Skeletal muscle satellite cell (primary cell): ENCODE results near the gene FZD2.
"Not testable (repeated sequence)": the region's sequence is repeated elsewhere in the genome, so short reads cannot be mapped to it uniquely, and the experiment has no call there.

Experiments used
- H3K27me3 ChIP-seq: 2 replicates; pipeline ENCODE4 v1.7.0; 2013; ENCODE audit warnings: low read length; ENCODE audit not compliant: control insufficient read depth, insufficient read depth
- H3K36me3 ChIP-seq: 2 replicates; pipeline ENCODE4 v1.7.0; 2013; ENCODE audit warnings: mild to moderate bottlenecking, control low read depth, low read length; ENCODE audit not compliant: insufficient read depth
- H3K4me1 ChIP-seq: 2 replicates; pipeline ENCODE4 v1.7.0; 2013; ENCODE audit warnings: low read length; ENCODE audit not compliant: control insufficient read depth, insufficient read depth
- H3K4me2 ChIP-seq: 2 replicates; pipeline ENCODE4 v1.7.0; 2013; ENCODE audit warnings: mild to moderate bottlenecking, low read length
- H3K4me3 ChIP-seq: 2 replicates; pipeline ENCODE4 v1.7.0; 2013; ENCODE audit warnings: low read length
- H3K9ac ChIP-seq: 2 replicates; pipeline ENCODE4 v1.7.0; 2013; ENCODE audit warnings: mild to moderate bottlenecking, low read depth, low read length, moderate library complexity
- H3K9me3 ChIP-seq: replicated peaks from 2 replicates; pipeline ENCODE4 v1.7.0; 2013; ENCODE audit warnings: mild to moderate bottlenecking, control low read depth, low read length

The FZD2 gene

DNA sequence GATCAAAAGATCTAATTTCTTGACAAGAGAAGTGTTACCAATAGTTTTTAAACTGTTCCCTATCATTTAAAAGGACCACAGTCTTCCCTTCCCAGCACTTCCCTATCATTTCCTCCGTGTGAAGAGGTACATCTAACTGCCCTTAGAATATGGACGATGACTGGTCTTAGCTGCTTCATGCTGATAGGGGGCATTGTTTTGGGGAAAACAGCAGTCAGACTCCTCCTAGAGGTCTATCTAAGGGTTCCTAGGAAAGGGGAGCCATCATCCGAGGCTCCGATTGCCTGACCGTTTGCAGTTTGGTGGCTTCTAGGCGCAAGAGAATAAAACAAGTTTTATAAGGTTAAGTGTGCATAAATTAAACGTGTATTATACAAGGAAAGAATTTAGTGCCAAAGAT is 7.1 kb downstream of the FZD2 start:
- no peaks in the 10 kb centered on the region for H3K9me3 ChIP-seq
- H3K36me3 ChIP-seq = no peaks in the 10 kb centered on the region
- H3K27me3 ChIP-seq = no peaks in the 10 kb centered on the region
- H3K4me2 ChIP-seq = no peak overlapping the region
- H3K4me3 ChIP-seq = no peak overlapping the region
- H3K9ac ChIP-seq = no peak overlapping the region
- H3K4me1 ChIP-seq = peaks cover 11% of the 10 kb centered on the region

DNA sequence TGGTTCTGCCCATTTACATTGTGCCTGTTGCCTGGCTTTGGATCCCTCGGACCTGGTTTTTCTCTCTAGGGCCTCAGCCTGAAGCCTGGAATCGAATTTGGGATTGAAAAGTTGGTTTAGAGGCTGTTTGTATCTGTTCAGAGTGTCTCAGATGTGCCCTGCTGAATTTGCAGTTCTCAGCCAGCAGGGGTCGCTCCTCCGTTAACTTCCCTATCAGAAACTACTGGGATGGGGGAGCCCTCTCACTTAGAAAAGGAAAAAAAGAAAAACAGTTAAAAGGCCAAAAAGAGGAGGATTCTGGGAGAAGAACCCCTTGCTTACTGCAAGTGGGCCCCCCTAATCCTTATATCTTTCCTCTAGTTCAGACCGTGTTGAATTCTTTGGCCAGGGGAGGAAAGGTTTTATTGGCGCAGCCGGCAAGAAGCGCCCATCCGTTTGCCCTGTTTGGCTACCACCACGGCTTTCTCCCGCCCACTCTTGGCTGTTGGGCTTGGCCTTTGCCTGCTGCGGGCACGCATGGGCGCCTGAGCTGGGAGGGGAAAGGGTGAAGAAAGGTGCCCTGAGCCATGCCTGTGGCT is 8.7 kb downstream of the FZD2 start:
- Histone ChIP-seq H3K9me3 (no peaks in the 10 kb centered on the region), H3K4me1 (no peaks in the 10 kb centered on the region), H3K27me3 (no peaks in the 10 kb centered on the region), H3K36me3 (no peaks in the 10 kb centered on the region), H3K4me3 (no peak overlapping the region), H3K4me2 (no peak overlapping the region), H3K9ac (no peak overlapping the region)

DNA sequence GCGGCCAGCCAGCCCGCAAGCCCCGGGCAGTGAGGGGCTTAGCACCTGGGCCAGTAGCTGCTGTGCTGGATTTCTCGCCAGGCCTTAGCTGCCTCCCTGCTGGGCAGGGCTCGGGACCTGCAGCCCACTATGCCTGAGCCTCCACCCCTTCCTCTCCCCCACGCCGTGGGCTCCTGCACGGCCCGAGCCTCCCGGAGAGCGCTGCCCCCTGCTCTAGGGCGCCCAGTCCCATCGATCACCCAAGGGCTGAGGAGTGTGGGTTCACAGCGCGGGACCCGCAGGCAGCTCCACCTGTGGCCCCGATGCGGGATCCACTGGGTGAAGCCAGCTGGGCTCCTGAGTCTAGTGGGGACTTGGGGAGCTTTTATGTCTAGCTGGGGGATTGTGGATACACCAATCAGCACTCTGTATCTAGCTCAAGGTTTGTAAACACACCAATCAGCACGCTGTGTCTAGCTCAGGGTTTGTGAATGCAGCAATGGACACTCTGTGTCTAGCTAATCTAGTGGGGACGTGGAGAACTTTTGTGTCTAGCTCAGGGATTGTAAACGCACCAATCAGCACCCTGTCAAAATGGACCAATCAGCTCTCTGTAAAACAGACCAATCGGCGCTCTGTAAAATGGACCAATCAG is 11.1 kb downstream of the FZD2 start:
- not testable (repeated sequence) for H3K27me3 ChIP-seq, H3K4me1 ChIP-seq, H3K36me3 ChIP-seq, H3K9me3 ChIP-seq, H3K4me3 ChIP-seq, H3K4me2 ChIP-seq, H3K9ac ChIP-seq

DNA sequence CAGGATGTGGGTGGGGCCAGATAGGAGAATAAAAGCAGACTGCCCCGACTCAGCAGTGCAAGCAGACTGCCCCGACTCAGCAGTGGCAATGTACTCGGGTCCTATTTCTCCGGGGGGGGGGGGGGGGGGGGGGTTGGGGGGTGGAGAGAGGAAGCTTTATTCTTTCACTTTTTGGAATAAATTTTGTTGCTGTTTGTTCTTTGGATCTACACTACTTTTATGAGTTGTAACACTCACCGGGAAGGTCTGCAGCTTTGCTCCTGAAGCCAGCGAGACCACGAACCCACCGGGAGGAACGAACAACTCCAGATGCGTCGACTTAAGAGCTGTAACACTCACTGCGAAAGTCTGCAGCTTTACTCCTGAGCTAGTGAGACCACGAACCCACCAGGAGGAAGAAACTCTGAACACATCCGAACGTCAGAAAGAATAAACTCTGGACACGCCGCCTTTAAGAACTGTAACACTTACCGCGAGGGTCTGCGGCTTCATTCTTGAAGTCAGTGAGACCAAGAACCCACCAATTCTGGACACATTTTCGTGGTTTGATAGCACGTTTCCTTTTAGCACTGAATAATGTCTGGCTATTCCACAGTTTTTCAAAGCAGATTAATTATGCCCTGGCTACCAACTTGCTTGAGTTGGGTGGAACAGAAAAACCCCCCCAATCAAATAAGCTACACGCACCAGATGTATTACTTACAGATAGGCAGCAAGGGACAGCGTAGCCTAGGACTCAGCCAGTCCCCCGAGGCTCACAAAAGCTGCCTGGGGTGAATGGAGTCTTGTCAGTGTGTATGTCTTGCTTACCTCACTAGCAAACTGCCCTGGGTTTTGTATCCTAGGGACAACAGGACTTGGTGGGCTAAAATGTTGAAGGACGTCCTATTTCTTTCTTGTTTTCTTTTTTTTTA is 11.9 kb downstream of the FZD2 start:
- H3K4me2 ChIP-seq = peak overlapping the region; percentile 75
- no peaks in the 10 kb centered on the region for H3K36me3 ChIP-seq
- no peaks in the 10 kb centered on the region for H3K27me3 ChIP-seq
- peak overlapping the region; percentile 57 for H3K4me3 ChIP-seq
- no peaks in the 10 kb centered on the region for H3K9me3 ChIP-seq
- no peak overlapping the region for H3K9ac ChIP-seq
- H3K4me1 ChIP-seq = no peaks in the 10 kb centered on the region

DNA sequence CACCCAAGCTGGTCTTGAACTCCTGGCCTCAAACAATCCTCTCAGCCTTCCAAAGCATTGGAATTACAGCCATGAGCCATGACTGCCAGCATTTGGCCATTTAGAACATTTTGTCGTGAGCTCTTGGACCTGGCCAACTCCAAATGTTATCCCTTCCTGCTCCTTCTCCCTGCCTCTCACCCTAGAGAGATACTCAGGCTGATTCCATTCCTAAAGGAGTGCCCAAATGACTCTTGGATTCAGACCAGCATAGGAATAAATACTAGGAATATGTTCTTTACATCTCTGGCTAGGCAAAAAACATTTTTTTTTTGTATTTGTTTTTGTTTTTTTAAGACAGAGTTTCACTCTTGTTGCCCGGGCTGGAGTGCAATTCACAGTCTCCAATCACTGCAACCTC is 15.5 kb downstream of the FZD2 start:
- Histone ChIP-seq H3K36me3 (no peaks in the 10 kb centered on the region), H3K4me2 (no peak overlapping the region), H3K9me3 (no peaks in the 10 kb centered on the region), H3K4me1 (no peaks in the 10 kb centered on the region), H3K9ac (no peak overlapping the region), H3K27me3 (peaks cover 2% of the 10 kb centered on the region), H3K4me3 (no peak overlapping the region)

DNA sequence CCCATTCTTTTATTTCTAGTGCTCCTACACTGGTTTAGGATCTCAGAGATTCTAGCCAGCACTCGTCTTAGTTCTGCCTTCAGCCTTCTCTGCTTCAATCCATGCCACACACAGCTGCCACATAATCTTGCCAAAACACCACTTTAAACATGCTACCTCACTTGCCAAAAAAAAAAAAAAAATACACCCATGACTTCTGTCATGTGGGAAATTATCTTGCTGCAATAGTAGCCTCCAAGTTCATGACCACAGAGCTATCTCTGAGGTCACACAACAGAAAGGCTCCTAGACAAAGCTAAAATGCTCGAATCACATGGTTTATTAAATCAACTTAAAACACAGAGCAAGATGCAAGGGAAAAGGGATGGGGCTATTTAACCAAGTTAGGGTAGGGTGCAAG is 18.1 kb downstream of the FZD2 start:
- Histone ChIP-seq H3K4me1 (no peaks in the 10 kb centered on the region), H3K36me3 (no peaks in the 10 kb centered on the region), H3K4me3 (no peak overlapping the region), H3K27me3 (peaks cover 8% of the 10 kb centered on the region), H3K9me3 (no peaks in the 10 kb centered on the region), H3K4me2 (no peak overlapping the region), H3K9ac (no peak overlapping the region)

DNA sequence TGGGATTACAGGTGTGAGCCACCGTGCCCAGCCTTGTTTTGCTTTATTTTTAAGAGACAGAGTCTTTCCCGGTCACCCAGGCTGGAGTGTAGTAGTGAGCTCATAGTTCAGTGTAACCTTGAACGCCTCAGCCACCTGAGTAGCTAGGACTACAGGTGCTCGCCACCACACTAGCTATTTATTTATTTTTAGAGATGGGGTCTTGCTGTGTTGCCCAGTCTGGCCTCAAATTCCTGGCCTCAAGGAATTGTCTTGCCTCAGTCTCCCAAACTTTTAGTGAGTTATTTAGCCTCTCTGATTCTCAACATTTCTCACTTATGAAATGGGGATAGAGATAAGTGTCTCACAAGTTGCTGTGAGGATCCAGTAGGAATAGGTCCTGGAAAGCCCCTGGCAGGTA is 21.7 kb downstream of the FZD2 start:
- no peaks in the 10 kb centered on the region for H3K36me3 ChIP-seq
- no peak overlapping the region for H3K9ac ChIP-seq

DNA sequence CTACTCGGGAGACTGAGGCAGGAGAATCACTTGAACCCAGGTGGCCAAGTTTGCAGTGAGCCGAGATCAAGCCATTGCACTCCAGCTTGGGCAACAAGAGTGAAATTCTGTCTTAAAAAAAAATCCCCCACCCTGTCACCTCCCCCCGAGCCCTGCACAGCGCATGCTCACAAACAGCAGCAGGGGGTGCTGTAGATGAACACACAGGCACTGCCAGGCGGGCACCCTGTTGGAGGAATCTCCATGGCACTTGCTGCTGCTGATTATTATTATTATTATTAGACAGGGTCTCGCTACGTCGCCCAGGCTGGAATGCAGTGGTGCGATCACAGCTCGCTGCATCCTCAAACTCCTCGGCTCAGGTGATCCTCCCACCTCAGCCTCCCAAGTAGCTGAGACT is 24.6 kb downstream of the FZD2 start:
- H3K9me3 ChIP-seq = no peaks in the 10 kb centered on the region
- no peaks in the 10 kb centered on the region for H3K36me3 ChIP-seq
- H3K4me3 ChIP-seq = no peak overlapping the region
- peaks cover 12% of the 10 kb centered on the region for H3K27me3 ChIP-seq
- no peaks in the 10 kb centered on the region for H3K4me1 ChIP-seq
- H3K4me2 ChIP-seq = no peak overlapping the region
- no peak overlapping the region for H3K9ac ChIP-seq

More for the DNA sequence above, 21.7 kb downstream of the FZD2 start:
- no peak overlapping the region for H3K4me2 ChIP-seq
- no peak overlapping the region for H3K4me3 ChIP-seq
- no peaks in the 10 kb centered on the region for H3K9me3 ChIP-seq
- H3K4me1 ChIP-seq = no peaks in the 10 kb centered on the region
- peaks cover 12% of the 10 kb centered on the region for H3K27me3 ChIP-seq

DNA sequence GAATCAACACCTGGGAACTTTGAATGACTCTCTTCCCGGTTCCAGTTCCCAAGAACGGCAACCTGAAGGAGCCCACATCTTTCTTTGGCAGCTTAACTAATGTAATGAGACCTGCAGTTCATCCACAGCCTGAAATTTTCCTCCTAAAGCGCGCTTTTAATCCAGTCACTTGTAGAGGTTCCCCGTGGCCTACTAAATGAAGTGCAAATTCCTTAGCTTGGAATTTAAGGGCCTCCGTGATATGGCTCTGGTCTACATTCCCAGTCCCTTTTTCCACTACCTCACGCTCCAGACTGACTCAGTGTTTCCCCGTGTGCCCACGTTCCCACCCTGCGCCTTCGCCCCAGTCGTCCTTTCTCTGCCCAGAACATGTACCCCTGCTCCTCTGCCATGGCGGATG is 27.2 kb downstream of the FZD2 start:
- peaks cover 3% of the 10 kb centered on the region for H3K27me3 ChIP-seq
- H3K9me3 ChIP-seq = no peaks in the 10 kb centered on the region
- H3K4me1 ChIP-seq = peaks cover 12% of the 10 kb centered on the region
- no peak overlapping the region for H3K4me2 ChIP-seq
- H3K4me3 ChIP-seq = no peak overlapping the region
- H3K9ac ChIP-seq = no peak overlapping the region
- no peaks in the 10 kb centered on the region for H3K36me3 ChIP-seq

DNA sequence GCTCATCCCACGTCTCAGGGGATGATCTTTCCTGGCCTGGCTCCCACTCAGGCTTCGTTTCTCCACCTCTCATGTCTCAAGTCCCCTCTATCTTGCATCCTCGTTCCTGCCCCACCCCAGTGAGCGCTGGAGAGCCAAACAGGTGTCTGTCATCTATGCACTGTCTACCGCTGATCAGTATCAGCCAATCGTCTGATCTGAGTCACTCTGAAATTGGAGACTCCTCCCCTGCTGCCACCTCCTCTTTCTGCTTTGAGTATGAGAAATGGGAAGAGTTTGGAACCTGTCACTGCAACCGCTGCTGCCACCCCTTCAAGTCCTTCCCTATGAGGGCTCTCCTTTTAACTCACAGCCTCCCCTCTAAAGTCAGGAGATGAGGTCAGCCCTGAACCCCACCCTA is 28.0 kb downstream of the FZD2 start:
- Histone ChIP-seq H3K9me3 (no peaks in the 10 kb centered on the region), H3K4me3 (no peak overlapping the region), H3K9ac (no peak overlapping the region), H3K4me1 (peaks cover 12% of the 10 kb centered on the region), H3K36me3 (no peaks in the 10 kb centered on the region), H3K4me2 (no peak overlapping the region), H3K27me3 (peaks cover 3% of the 10 kb centered on the region)

DNA sequence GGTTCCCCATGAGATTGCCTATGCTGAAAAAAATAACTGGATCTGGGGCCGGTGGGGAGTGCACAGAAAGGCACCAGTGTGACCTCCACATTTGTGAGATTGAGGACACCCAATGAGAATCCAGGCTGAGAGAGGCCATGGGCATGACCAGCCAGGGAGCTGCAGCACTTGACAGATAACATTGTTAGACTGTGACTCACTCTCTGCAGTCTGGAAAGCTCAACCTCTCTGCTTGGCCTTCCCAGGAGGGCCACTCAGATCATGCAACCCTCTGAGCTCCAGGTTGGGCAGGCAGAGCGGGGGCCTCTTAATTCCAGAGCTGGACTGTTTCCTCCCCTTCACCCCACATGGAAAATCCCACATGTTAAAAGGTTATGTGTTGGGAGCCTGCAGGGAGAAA is 30.1 kb downstream of the FZD2 start:
- Histone ChIP-seq H3K4me2 (peak overlapping the region; percentile 65), H3K36me3 (no peaks in the 10 kb centered on the region), H3K4me1 (peaks cover 12% of the 10 kb centered on the region), H3K27me3 (no peaks in the 10 kb centered on the region), H3K9ac (peak overlapping the region; percentile 23), H3K4me3 (peak overlapping the region; percentile 23), H3K9me3 (no peaks in the 10 kb centered on the region)
